GM18867 (cell line): ENCODE measurements around the gene RUNX2.

ENCODE experiments used
- ATAC-seq: cut with Tn5 transposase; IDR thresholded peaks from one replicate; pipeline ENCODE4 v1.9.1; 2021; ENCODE audit warnings: mild to moderate bottlenecking, moderate library complexity; ENCODE audit not compliant: unreplicated experiment

RUNX2 gene

GRCh38 chr6:45635284-45635867 lies 307.2 kb downstream of the RUNX2 start:
- no peak for ATAC-seq

GRCh38 chr6:45637056-45637455 lies 308.9 kb downstream of the RUNX2 start:
- ATAC-seq, result no peak

- ATAC-seq, result no peak
These were observed 309.6 kb downstream of the RUNX2 start for GRCh38 chr6:45637611-45638257.

DNA sequence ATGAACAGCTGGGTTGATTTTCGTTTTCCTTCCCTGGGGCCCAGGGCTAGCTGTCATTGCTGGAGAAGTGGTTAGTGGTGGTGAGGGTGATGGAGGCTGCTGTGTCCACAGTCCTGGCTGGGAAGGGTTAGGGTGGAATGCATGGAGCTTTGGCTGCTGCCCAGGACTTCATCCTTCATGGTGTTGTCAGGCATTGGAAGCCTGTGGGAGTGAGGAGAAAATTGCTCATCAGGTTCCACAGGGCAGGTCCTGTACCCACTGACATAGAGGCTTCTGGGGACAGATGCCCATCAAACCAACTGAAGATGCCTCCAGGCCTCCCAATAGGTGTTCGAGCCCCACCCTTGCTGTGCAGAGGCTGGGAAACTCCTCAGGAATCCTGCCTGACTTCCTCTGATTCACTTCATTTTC lies 312.0 kb downstream of the RUNX2 start:
- no peak for ATAC-seq

GRCh38 chr6:45640811-45641210 lies 312.7 kb downstream of the RUNX2 start:
- no peak for ATAC-seq

DNA sequence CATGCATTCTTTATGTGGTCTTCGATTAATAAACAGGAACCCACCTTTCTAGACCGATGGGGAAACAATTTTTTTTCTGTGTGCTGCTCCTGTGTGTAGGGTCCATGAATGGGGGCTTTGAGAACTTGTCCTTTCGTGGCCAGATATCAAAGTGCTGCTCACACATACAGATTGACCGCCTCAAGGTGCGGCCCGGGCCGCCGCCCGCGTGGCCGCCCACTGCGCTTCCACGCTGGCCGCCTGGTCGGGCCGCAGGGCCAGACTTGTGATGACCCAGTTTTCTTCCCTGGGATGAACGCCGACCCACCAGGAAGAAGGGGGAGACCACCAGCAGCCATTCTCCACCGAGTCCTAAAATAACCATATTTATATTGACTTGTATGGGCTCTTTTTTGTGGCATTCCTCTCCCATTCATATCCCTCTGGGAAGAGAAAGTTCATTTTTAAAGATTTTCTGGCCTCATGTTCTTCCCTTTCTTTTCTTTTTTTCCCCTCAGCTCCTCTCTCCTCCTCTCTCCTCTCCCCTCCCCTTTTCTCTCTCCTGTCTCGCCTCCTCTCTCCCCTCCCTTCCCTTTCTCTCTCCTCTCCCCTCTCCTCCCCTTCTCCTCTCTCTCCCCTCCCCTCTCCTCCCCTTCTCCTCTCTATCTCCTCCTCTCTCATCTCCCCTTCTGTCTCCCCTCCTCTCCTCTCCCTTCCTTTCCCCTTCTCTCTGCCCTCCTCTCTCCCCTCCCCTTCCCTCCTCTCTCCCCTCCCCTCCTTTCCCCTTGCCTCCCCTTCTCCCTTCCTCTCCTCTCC lies 314.4 kb downstream of the RUNX2 start:
- ATAC-seq, result no peak

DNA sequence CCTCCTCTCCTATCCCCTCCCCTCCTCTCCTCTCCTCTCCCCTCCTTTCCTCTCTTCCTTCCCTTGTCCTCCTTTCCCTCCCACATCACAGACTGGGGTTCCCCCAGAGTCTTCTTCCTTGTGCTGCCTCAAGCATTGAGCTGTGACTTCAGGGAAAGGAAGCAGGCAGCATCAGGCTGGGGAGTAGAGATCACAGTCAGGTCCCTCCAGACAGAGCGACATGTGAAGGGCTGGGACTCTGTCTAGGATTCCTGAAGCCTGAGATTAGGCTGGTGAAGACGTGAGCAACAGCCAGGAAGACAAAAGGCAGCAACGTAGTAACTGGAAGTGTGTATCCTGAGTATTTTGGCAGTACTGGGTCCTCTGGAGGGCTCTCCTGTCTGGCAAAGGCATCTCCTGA lies 315.0 kb downstream of the RUNX2 start:
- no peak for ATAC-seq

DNA sequence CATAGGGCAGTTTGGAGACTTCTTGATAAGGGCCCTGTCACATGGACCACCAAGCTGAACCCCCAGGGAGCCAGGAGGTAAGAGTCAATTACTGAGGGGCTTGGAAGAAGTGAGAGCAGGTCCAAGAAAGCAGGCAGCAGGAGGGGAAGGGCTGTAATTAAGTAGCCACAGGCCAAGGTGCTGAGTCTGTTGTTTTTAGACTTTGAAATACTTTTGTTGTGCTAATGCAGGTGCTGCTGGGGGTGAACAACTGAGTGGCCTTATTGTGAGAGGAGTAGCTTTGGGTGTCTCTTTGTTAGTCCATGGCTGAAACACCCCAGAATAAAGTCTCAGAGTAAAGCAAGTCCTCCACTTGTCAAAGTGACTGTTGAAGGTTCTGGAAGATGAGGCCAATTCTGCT lies 316.6 kb downstream of the RUNX2 start:
- no peak for ATAC-seq

GRCh38 chr6:45645302-45645701 lies 317.2 kb downstream of the RUNX2 start:
- ATAC-seq, result no peak

DNA sequence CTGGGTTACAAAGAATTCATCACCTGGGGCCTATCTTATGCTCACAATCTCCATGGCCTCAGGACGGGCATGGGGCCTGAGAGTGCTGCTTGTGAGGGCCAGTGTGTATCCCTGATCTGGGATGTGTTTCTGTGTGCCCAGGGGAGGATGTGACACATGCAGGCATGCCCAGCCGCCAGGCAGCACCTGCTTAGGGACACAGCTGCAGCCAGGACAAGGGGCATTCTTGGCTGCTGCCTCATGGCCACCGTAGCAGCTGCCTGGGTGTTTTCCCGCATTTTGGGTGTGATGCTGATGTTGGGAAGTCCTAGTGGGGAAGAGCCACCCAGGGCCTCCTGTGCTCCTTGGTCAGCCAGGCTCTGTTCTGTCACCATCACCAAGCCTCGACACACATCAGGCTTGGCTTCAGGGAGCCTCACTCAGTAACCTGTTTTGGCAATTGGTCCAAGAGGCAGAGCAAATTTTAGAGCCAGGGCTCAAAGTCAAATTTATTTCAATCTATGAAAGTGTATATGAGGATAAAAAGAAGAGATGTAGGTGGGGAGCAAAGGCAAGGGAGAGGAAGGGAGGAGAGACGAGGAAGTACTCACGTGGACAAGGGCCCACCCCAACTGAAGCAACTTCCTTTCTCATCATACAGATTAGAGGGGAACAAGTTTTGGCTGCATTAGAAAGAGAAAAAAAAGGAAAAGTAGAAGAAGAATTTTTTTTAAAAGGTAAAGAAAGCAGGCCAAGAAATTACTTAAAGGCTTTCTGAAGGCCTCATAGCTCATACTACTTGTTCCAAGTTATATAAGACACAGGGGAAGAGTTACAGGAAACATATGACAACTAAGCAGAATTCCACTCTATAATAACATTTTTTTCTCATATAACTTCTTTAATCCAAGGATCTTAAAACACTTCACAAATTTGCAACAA lies 319.5 kb downstream of the RUNX2 start:
- ATAC-seq, result no peak

GRCh38 chr6:45648262-45648620 lies 320.1 kb downstream of the RUNX2 start:
- no peak for ATAC-seq

- no peak for ATAC-seq
These were observed 322.5 kb downstream of the RUNX2 start for GRCh38 chr6:45650524-45651135.

DNA sequence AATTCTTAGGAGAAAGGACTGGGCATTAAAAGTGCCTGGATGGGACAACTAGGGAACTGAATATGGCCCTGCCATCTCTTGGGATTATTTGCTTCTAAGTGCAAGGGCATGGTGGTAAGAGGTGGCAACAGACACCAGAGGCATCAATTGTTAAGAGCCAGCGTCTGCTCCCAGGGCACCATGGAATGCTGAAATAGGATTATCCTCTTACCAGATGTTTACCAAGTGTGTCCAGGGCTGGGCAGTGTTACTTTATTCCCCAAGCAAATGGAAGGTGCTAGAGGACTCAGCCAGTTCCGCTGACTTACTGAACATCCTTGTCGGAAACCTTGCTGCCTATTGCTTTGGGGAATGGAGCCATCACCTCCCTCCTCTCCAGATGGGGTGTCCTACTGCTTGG lies 323.2 kb downstream of the RUNX2 start:
- ATAC-seq, result no peak

DNA sequence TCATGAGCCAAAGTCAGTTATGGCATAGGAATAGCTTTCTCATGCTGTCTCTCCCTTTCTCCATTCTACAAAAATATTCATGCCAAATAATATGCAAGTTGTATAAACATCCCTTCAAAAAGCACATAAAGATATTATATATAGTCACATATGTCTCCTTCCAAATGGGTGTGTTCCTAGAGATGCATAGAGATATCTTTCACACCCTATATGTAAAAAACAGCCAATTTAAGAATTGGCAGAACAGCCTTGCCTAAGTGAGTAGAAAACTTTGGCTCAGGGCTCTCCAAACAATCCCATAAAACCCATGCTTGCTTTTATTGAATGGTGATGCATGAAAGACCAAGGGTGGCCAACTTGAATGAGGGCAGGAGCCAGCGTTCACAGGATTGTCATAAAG lies 324.3 kb downstream of the RUNX2 start:
- no peak for ATAC-seq

DNA sequence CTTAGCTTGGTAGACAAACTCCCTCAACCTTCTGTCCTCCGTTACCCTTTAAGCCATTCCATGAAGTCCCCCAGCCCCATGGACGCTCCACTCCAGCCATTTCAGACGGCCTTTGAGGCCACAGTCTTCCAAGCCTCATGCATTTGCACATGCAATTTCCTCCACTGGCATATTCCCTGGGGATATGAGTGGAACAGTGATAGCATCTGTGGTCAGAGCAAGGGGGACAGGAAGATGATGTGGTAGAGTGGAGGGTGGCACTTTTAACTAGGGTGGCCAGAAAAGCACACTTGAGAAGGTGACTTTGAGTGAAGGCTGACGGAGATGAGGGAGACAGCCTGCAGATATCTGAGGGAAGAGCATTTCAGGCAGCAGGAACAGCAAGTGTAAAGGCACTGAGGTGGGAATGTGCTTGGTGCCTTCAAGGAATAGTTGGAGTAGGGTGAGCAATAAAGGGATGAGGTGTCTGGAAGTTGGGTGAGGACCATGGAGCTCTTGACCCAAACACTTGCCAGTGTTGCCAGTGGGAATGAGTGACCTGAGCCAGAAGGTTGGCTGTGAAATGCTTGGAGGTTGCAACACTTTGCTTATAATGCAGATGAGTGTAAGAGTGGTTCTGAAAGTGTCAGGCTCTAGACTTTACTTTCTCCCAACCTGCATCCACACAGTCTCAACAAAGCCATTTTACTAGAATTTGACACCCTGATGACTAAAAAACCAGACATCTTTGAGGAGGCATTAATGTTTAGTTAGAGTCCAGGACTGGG lies 325.2 kb downstream of the RUNX2 start:
- no peak for ATAC-seq

- ATAC-seq, result no peak
These were observed 326.5 kb downstream of the RUNX2 start for GRCh38 chr6:45654673-45655072.

DNA sequence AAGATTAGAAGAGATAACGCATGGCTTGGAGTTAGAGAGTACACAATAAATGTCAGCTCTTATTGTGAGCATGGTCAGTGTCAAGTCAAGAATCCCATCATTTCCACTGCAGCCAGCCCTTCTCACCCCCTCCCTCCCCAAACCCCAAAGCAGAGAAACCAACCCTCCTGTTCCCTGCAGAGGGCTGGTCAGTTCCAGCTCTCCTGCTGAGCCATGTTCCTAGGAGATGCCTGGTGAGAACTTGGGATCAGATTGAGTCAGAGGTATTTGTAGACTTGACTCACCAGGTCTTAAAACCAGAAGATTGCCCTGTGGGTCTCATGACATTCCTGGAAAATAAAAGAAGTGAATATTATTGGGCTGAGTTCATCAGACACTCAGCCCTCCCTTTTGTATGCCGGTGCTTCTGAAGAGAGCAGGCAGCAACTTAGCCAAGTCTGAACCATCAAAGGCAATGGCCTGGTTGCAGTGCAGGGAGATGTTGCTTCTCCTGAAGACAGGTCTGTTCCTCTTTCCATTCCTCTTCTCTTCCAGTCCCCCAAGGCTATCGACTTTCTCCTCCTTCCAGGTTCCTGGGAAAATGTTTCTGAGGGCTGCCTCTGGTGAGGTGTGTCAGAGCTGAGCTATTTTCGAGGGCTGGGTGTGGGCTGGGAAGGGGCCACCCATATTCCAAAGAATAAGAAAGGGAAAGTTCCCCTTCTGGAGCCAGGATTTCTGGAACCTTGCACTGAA lies 327.8 kb downstream of the RUNX2 start:
- ATAC-seq, result no peak

DNA sequence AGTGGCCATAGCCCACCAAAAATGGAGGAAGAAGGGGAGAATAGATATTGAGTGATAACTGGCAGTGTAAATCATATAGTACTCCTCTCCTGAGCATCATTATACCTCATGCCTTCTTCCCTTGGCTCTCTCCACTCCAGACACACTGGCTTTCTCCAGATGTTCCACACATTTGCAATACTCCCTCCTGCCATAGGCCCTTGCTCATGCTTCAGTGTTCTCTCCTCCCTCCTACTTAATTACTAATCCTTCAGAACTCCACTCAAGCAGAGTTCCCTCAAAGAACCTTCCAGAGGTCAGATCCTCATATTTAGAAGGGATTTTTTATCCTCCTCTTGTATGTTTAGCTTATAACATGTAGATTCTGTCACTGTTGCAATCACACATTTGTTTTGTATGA lies 329.1 kb downstream of the RUNX2 start:
- ATAC-seq, result no peak

- no peak for ATAC-seq
These were observed 330.3 kb downstream of the RUNX2 start for GRCh38 chr6:45658400-45658799.
